ENCODE measurements around the gene JUNB. TPM values are rescaled to one million over a fixed set of nuclear protein-coding genes. Genes with fewer than 3 reads are reported as not detected.

The JUNB gene
- total RNA-seq, 4 donors from 2014 or later = 386 to 857 (median 664) TPM

GRCh38 chr19:12792853-12793289 is 1.6 kb downstream of the JUNB start:
- peak; percentile 57 for DNase-seq
- no peaks in the 10 kb centered on the region for H3K36me3 ChIP-seq
- in situ Hi-C loops (cut with MboI; ENCODE audit: low pct_ligation_motif_present in 1 of 4, low pct_unique_long_range_greater_than_20kb in 1 of 4, low sequenced_read_pairs in 3 of 4) (no loop called here), intact Hi-C loops (cut with DNase I; ENCODE audit: low total_unique reads) (no loop called here)
- peaks cover 14 to 54% (median 41%) of the 10 kb centered on the region in 4 donors for H3K4me1 ChIP-seq
- peak overlapping the region; percentile 97 to 99 (median 98) for H3K27ac ChIP-seq
- H3K9me3 ChIP-seq = no peaks in the 10 kb centered on the region
- H3K4me3 ChIP-seq = peak overlapping the region; percentile 38 to 90 (median 87)
- WGBS, 2 donors (ENCODE audit: low coverage in 1 of 2) = 0 to 1% methylated on average over 16 to 22 of the region's 22 CpGs
- H3K27me3 ChIP-seq = no peaks in the 10 kb centered on the region
- TF ChIP-seq, protein P1, sequence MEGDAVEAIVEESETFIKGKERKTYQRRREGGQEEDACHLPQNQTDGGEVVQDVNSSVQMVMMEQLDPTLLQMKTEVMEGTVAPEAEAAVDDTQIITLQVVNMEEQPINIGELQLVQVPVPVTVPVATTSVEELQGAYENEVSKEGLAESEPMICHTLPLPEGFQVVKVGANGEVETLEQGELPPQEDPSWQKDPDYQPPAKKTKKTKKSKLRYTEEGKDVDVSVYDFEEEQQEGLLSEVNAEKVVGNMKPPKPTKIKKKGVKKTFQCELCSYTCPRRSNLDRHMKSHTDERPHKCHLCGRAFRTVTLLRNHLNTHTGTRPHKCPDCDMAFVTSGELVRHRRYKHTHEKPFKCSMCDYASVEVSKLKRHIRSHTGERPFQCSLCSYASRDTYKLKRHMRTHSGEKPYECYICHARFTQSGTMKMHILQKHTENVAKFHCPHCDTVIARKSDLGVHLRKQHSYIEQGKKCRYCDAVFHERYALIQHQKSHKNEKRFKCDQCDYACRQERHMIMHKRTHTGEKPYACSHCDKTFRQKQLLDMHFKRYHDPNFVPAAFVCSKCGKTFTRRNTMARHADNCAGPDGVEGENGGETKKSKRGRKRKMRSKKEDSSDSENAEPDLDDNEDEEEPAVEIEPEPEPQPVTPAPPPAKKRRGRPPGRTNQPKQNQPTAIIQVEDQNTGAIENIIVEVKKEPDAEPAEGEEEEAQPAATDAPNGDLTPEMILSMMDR (IDR thresholded peaks at IDR 0.05) = no peak

- H3K27ac ChIP-seq = peak overlapping the region; percentile 97 to 99 (median 98)
- intact Hi-C loops (cut with DNase I; ENCODE audit: low total_unique reads) = no loop called here
- H3K27me3 ChIP-seq = no peaks in the 10 kb centered on the region
- H3K4me1 ChIP-seq = peaks cover 8 to 47% (median 34%) of the 10 kb centered on the region in 4 donors
- peak; percentile 95 for DNase-seq
- H3K36me3 ChIP-seq = no peaks in the 10 kb centered on the region
- 0 to 1% methylated on average over 2 to 44 of the region's 81 CpGs for WGBS, 2 donors (ENCODE audit: low coverage in 1 of 2)
- TF ChIP-seq, protein P1 (IDR thresholded peaks at IDR 0.05) = peak in 1 of 5 experiments; percentile 25
- TF ChIP-seq POLR2AphosphoS5 (IDR thresholded peaks at IDR 0.05) = peak; percentile 95 to 97 (median 97)
- TF ChIP-seq EP300 (IDR thresholded peaks at IDR 0.05; ENCODE audit: low read depth) = peak; percentile 97
- TF ChIP-seq POLR2A (IDR thresholded peaks at IDR 0.05) = peak; percentile 88
- in situ Hi-C loops (cut with MboI; ENCODE audit: low pct_ligation_motif_present in 1 of 4, low pct_unique_long_range_greater_than_20kb in 1 of 4, low sequenced_read_pairs in 3 of 4) = no loop called here
- H3K4me3 ChIP-seq = peak overlapping the region; percentile 42 to 90 (median 87)
- no peaks in the 10 kb centered on the region for H3K9me3 ChIP-seq
Measured at GRCh38 chr19:12793290-12794195, 2.3 kb downstream of the JUNB start.

DNA sequence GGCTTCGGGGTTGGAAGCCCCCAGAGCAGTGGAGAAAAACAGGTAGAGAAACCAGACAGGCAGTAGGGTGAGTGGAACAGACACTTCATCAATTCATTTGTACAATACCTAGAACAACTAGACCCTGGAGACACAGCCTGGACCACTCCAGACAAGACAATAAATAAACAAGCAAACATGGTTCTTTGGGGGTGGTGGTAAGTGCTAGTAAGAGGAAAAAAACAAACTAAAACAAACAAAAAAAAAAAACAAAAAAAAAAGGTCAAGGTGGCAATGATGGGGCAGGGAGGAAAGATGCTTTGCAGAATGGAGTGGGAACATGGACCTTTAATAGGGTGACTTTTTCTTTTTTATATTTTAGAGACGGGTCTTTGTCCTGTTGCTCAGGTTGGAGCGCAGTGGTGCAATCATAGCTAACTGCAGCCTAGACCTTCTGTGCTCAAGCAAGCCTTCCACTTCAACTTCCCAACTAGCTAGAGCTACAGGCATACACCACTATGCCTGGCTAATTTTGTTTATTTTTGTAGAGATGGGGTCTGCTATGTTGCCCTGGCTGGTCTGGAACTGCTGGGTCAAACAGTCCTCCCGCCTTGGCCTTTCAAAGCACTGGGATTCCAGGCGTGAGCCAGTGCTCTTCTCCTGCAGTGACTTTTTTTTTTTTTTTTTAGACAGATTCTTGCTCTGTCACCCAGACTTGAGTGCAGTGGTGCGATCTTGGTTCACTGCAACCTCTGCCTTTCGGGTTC is 3.1 kb downstream of the JUNB start:
- no peaks in the 10 kb centered on the region for H3K27me3 ChIP-seq
- TF ChIP-seq POLR2AphosphoS5 (IDR thresholded peaks at IDR 0.05) (peak in 1 of 3 donors; percentile 42), POLR2A (IDR thresholded peaks at IDR 0.05) (no peak), EP300 (IDR thresholded peaks at IDR 0.05; ENCODE audit: low read depth) (no peak)
- TF ChIP-seq, protein P1 (IDR thresholded peaks at IDR 0.05) = no peak
- no peaks in the 10 kb centered on the region for H3K36me3 ChIP-seq
- intact Hi-C loops (cut with DNase I; ENCODE audit: low total_unique reads) = no loop called here
- peaks cover 7 to 39% (median 26%) of the 10 kb centered on the region in 4 donors for H3K4me1 ChIP-seq
- H3K4me3 ChIP-seq = peak overlapping the region; percentile 42 to 90 (median 87)
- no peaks in the 10 kb centered on the region for H3K9me3 ChIP-seq
- no peak for DNase-seq
- H3K27ac ChIP-seq = peak overlapping the region; percentile 97 to 99 (median 98)
- 52 to 64% methylated on average over 4 to 7 of the region's 7 CpGs for WGBS, 2 donors (ENCODE audit: low coverage in 1 of 2)
- in situ Hi-C loops (cut with MboI; ENCODE audit: low pct_ligation_motif_present in 1 of 4, low pct_unique_long_range_greater_than_20kb in 1 of 4, low sequenced_read_pairs in 3 of 4) = no loop called here

DNA sequence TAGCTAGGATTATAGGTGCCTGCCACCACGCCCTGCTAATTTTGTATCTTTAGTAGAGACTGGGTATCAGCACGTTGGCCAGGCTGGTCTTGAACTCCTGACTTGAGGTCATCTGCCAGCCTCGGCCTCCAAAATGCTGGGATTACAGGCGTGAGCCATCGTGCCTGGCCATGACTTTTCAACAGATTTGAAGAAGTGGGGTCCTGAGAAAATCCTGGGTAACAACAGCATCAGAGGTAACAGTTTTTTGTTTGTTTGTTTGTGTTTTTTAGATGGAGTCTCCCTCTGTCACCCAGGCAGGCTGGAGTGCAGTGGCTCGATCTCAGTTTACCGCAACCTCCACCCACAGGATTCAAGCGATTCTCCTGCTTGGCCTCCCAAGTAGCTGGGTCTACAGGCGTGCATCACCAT is 3.7 kb downstream of the JUNB start:
- Histone ChIP-seq H3K4me1 (peaks cover 7 to 40% (median 26%) of the 10 kb centered on the region in 4 donors), H3K36me3 (no peaks in the 10 kb centered on the region), H3K4me3 (no peak overlapping the region), H3K27me3 (no peaks in the 10 kb centered on the region), H3K27ac (peak overlapping the region; percentile 97 to 99 (median 98)), H3K9me3 (no peaks in the 10 kb centered on the region)
- TF ChIP-seq POLR2AphosphoS5 (IDR thresholded peaks at IDR 0.05) = peak in 1 of 3 donors; percentile 54
- no peak for TF ChIP-seq POLR2A (IDR thresholded peaks at IDR 0.05)
- DNase-seq = no peak
- intact Hi-C loops (cut with DNase I; ENCODE audit: low total_unique reads) = no loop called here
- WGBS, 2 donors (ENCODE audit: low coverage in 1 of 2) = 89 to 100% methylated on average over 2 to 9 of the region's 9 CpGs
- in situ Hi-C loops (cut with MboI; ENCODE audit: low pct_ligation_motif_present in 1 of 4, low pct_unique_long_range_greater_than_20kb in 1 of 4, low sequenced_read_pairs in 3 of 4) = no loop called here

Measured in transverse colon (tissue), 4 donors.